Mesendoderm (in vitro differentiated cells): ENCODE measurements around the gene ZNF613.
A peak's percentile ranks its signal among the peaks of the same experiment; 100 is the strongest.
"Not testable (repeated sequence)": the region's sequence is repeated elsewhere in the genome, so short reads cannot be mapped to it uniquely, and the experiment has no call there.

ENCODE experiments used
- DNase-seq: peaks from one replicate; pipeline ENCODE4 v3.0.0; 2013
- H2AK5ac ChIP-seq: 2 replicates; pipeline ENCODE4 v1.6.1; 2013; ENCODE audit warnings: low read length, inconsistent platforms
- H2BK120ac ChIP-seq: 2 replicates; pipeline ENCODE4 v1.6.1; 2013; ENCODE audit warnings: low read depth, mild to moderate bottlenecking, low read length, moderate library complexity, mixed read lengths
- H2BK15ac ChIP-seq: replicated peaks from 2 replicates; pipeline ENCODE4 v1.6.1; 2013; ENCODE audit warnings: low read depth, mild to moderate bottlenecking, moderate library complexity
- H2BK5ac ChIP-seq: 2 replicates; pipeline ENCODE4 v1.6.1; 2013; ENCODE audit warnings: low read length, inconsistent platforms
- H3K18ac ChIP-seq: 2 replicates; pipeline ENCODE4 v1.6.1; 2013; ENCODE audit warnings: mild to moderate bottlenecking, low read length, mixed read lengths
- H3K23ac ChIP-seq: one replicate; pipeline ENCODE4 v1.6.1; 2013; ENCODE audit warnings: low read length
- H3K27ac ChIP-seq: 2 replicates; pipeline ENCODE4 v1.5.1; 2013; ENCODE audit warnings: low read depth, mild to moderate bottlenecking, inconsistent platforms, low read length, moderate library complexity
- H3K27me3 ChIP-seq: 2 replicates; pipeline ENCODE4 v1.6.1; 2013; ENCODE audit warnings: low read length, control low read depth, mild to moderate bottlenecking, inconsistent platforms; ENCODE audit not compliant: insufficient read depth, poor library complexity
- H3K36me3 ChIP-seq: 2 replicates; pipeline ENCODE4 v1.6.1; 2013; ENCODE audit warnings: low read length, inconsistent platforms; ENCODE audit not compliant: control insufficient read depth, insufficient read depth
- H3K4ac ChIP-seq: one replicate; pipeline ENCODE4 v1.6.1; 2013; ENCODE audit warnings: low read depth, mild to moderate bottlenecking, low read length, moderate library complexity
- H3K4me1 ChIP-seq: 2 replicates; pipeline ENCODE4 v1.6.1; 2013; ENCODE audit warnings: low read depth, low read length, inconsistent platforms; ENCODE audit not compliant: control insufficient read depth
- H3K4me2 ChIP-seq: 2 replicates; pipeline ENCODE4 v1.6.1; 2013; ENCODE audit warnings: low read length
- H3K4me3 ChIP-seq: 2 replicates; pipeline ENCODE4 v1.5.1; 2013; ENCODE audit warnings: mild to moderate bottlenecking, low read length
- H3K56ac ChIP-seq: one replicate; pipeline ENCODE4 v1.6.1; 2013; ENCODE audit warnings: low read length
- H3K79me1 ChIP-seq: 2 replicates; pipeline ENCODE4 v1.6.1; 2013; ENCODE audit warnings: low read length, inconsistent platforms
- H3K79me2 ChIP-seq: 2 replicates; pipeline ENCODE4 v1.6.1; 2013; ENCODE audit warnings: mild to moderate bottlenecking, low read length; ENCODE audit not compliant: control insufficient read depth, insufficient read depth
- H3K9ac ChIP-seq: 2 replicates; pipeline ENCODE4 v1.6.1; 2013; ENCODE audit warnings: low read length, inconsistent platforms
- H4K5ac ChIP-seq: one replicate; pipeline ENCODE4 v1.6.1; 2013; ENCODE audit warnings: low read length
- H4K8ac ChIP-seq: one replicate; pipeline ENCODE4 v1.6.1; 2013; ENCODE audit warnings: low read depth, mild to moderate bottlenecking, control low read depth, low read length, moderate library complexity
- WGBS: extraction: QIAGEN DNeasy Blood & Tissue Kit; methylation state at CpG from one replicate; pipeline ENCODE4 v1.1.7; 2013; ENCODE audit warnings: low lambda C conversion rate, missing lambda C conversion rate; ENCODE audit not compliant: insufficient coverage; ENCODE audit errors: extremely low coverage; 5-methylcytosine and 5-hydroxymethylcytosine counted together

The ZNF613 gene

GRCh38 chr19:51980116-51980736 lies 53.0 kb downstream of the ZNF613 start:
- no peak overlapping the region for H3K9ac ChIP-seq
- H3K23ac ChIP-seq, result no peak overlapping the region
- H3K4me3 ChIP-seq, result no peak overlapping the region
- H3K27me3 ChIP-seq, result no peaks in the 10 kb centered on the region
- no peaks in the 10 kb centered on the region for H3K4me1 ChIP-seq
- no peak overlapping the region for H3K27ac ChIP-seq
- no peaks in the 10 kb centered on the region for H3K79me1 ChIP-seq
- DNase-seq, result no peak
- no peak overlapping the region for H3K4ac ChIP-seq
- WGBS, result no CpG with 5 or more reads among the region's 6 CpGs
- no peak overlapping the region for H3K18ac ChIP-seq
- H3K4me2 ChIP-seq, result no peak overlapping the region
- peaks cover 2% of the 10 kb centered on the region for H3K79me2 ChIP-seq
- no peak overlapping the region for H3K56ac ChIP-seq
- no peak overlapping the region for H4K8ac ChIP-seq
- no peak overlapping the region for H2BK120ac ChIP-seq
- no peak overlapping the region for H2AK5ac ChIP-seq
- no peaks in the 10 kb centered on the region for H3K36me3 ChIP-seq
- no peak overlapping the region for H2BK15ac ChIP-seq
- H2BK5ac ChIP-seq, result no peak overlapping the region
- no peak overlapping the region for H4K5ac ChIP-seq

GRCh38 chr19:51980926-51981325 lies 53.7 kb downstream of the ZNF613 start:
- H2AK5ac ChIP-seq, H3K4me1 ChIP-seq, H3K79me2 ChIP-seq, H3K56ac ChIP-seq, H3K23ac ChIP-seq, H3K27ac ChIP-seq, H3K18ac ChIP-seq, H2BK15ac ChIP-seq, H4K8ac ChIP-seq, H2BK120ac ChIP-seq, H3K79me1 ChIP-seq, H3K4me3 ChIP-seq, H3K9ac ChIP-seq, H3K36me3 ChIP-seq, H3K27me3 ChIP-seq, H4K5ac ChIP-seq, H3K4me2 ChIP-seq, H3K4ac ChIP-seq, H2BK5ac ChIP-seq: not testable (repeated sequence)
- DNase-seq, result peak; percentile 16
- WGBS, result no CpG with 5 or more reads among the region's 6 CpGs

- H3K9ac ChIP-seq, result no peak overlapping the region
- H3K23ac ChIP-seq, result no peak overlapping the region
- no peak for DNase-seq
- no peak overlapping the region for H3K4me2 ChIP-seq
- H3K79me1 ChIP-seq, result peaks cover 4% of the 10 kb centered on the region
- H3K4me1 ChIP-seq, result no peaks in the 10 kb centered on the region
- no peak overlapping the region for H3K4me3 ChIP-seq
- no peak overlapping the region for H2BK15ac ChIP-seq
- H3K36me3 ChIP-seq, result no peaks in the 10 kb centered on the region
- no peaks in the 10 kb centered on the region for H3K27me3 ChIP-seq
- no peak overlapping the region for H3K18ac ChIP-seq
- H2BK5ac ChIP-seq, result no peak overlapping the region
- no peak overlapping the region for H3K4ac ChIP-seq
- H2AK5ac ChIP-seq, result no peak overlapping the region
- no peak overlapping the region for H4K5ac ChIP-seq
- peaks cover 11% of the 10 kb centered on the region for H3K79me2 ChIP-seq
- no peak overlapping the region for H3K56ac ChIP-seq
- no peak overlapping the region for H3K27ac ChIP-seq
- H2BK120ac ChIP-seq, result no peak overlapping the region
- no peak overlapping the region for H4K8ac ChIP-seq
- WGBS, result no CpG with 5 or more reads among the region's 4 CpGs
Observed at GRCh38 chr19:51983361-51983760, 56.1 kb downstream of the ZNF613 start.

- peak within 1 kb of the TSS; percentile 41 for H2BK5ac ChIP-seq
- H3K23ac ChIP-seq, result no peak within 1 kb of the TSS
- H3K36me3 ChIP-seq, result no peaks in the 10 kb centered on the region
- peak within 1 kb of the TSS; percentile 91 for H3K4me3 ChIP-seq
- H4K5ac ChIP-seq, result peak within 1 kb of the TSS; percentile 56
- H2AK5ac ChIP-seq, result no peak within 1 kb of the TSS
- no peak within 1 kb of the TSS for H2BK120ac ChIP-seq
- no peaks in the 10 kb centered on the region for H3K27me3 ChIP-seq
- WGBS, result no CpG with 5 or more reads among the region's 33 CpGs
- no peak within 1 kb of the TSS for H3K4ac ChIP-seq
- H3K27ac ChIP-seq, result no peak within 1 kb of the TSS
- H3K56ac ChIP-seq, result peak within 1 kb of the TSS; percentile 92
- H3K9ac ChIP-seq, result peak within 1 kb of the TSS; percentile 64
- peak; percentile 98 for DNase-seq
- H3K4me2 ChIP-seq, result peak within 1 kb of the TSS; percentile 77
- no peak within 1 kb of the TSS for H4K8ac ChIP-seq
- H2BK15ac ChIP-seq, result no peak within 1 kb of the TSS
- no peaks in the 10 kb centered on the region for H3K4me1 ChIP-seq
- no peak within 1 kb of the TSS for H3K18ac ChIP-seq
- peaks cover 8% of the 10 kb centered on the region for H3K79me2 ChIP-seq
- H3K79me1 ChIP-seq, result peaks cover 4% of the 10 kb centered on the region
Observed at GRCh38 chr19:51986309-51987291, 59.3 kb downstream of the ZNF613 start, which contains the start of gene ZNF350. Gene ZNF350 (minus strand): TSS chr19:51986840. CDS start chr19:51974360, 12,480 bp downstream.

- Histone ChIP-seq H2BK15ac (no peak overlapping the region), H4K8ac (no peak overlapping the region), H3K27ac (no peak overlapping the region), H3K4me3 (peak overlapping the region; percentile 9), H3K4me1 (no peaks in the 10 kb centered on the region), H3K27me3 (no peaks in the 10 kb centered on the region), H2AK5ac (no peak overlapping the region), H3K79me1 (no peaks in the 10 kb centered on the region), H3K9ac (no peak overlapping the region), H3K23ac (no peak overlapping the region), H3K79me2 (no peaks in the 10 kb centered on the region), H2BK5ac (no peak overlapping the region), H3K18ac (no peak overlapping the region), H3K56ac (no peak overlapping the region), H3K4me2 (no peak overlapping the region), H4K5ac (no peak overlapping the region), H3K36me3 (peaks cover 6% of the 10 kb centered on the region), H2BK120ac (no peak overlapping the region), H3K4ac (no peak overlapping the region)
- no peak for DNase-seq
- WGBS, result no CpG with 5 or more reads among the region's 10 CpGs
Observed at GRCh38 chr19:51993422-51993821, 66.2 kb downstream of the ZNF613 start.
